Transverse colon (tissue), 4 donors: Measurements from ENCODE around the gene ARL8A. TPM values are rescaled to one million over a fixed set of nuclear protein-coding genes. Genes with fewer than 3 reads are reported as not detected.
"Not testable (repeated sequence)": the region's sequence is repeated elsewhere in the genome, so short reads cannot be mapped to it uniquely, and the experiment has no call there.

Experiments used
- DNase-seq: peaks from one replicate; pipeline ENCODE4 v3.0.0-alpha.2; 2019
- H3K27ac ChIP-seq, 4 donors: fragments of 200-600 bp; sonication (generic); 2 replicates each; pipeline ENCODE4 v1.5.1; 2016 to 2018; ENCODE audit warnings: inconsistent platforms in 4 of 4
- H3K27me3 ChIP-seq: fragments of 200-600 bp; sonication (generic); 2 replicates; pipeline ENCODE4 v1.5.1; 2017; ENCODE audit warnings: inconsistent platforms
- H3K36me3 ChIP-seq, 4 donors: fragments of 200-600 bp; sonication (generic); 2 replicates each; pipeline ENCODE4 v1.5.1; 2017 to 2019; ENCODE audit warnings: inconsistent platforms in 4 of 4
- H3K4me1 ChIP-seq, 4 donors: fragments of 200-600 bp; sonication (generic); 2 replicates each; pipeline ENCODE4 v1.5.1; 2017 to 2020; ENCODE audit warnings: inconsistent platforms in 4 of 4
- H3K4me3 ChIP-seq, 4 donors: fragments of 200-600 bp; sonication (generic); 1 replicate in 1 of 4; 2 replicates in 3 of 4; pipeline versions ENCODE4 v1.5.1 to v1.6.1; 2017 to 2019; ENCODE audit warnings: inconsistent platforms in 4 of 4
- H3K9me3 ChIP-seq, 2 donors: fragments of 200-600 bp; sonication (generic); 2 replicates each; pipeline ENCODE4 v1.5.1; 2017 to 2019; ENCODE audit warnings: inconsistent platforms in 2 of 2
- CTCF ChIP-seq, 5 experiments: fragments of 200-600 bp in 3 of 5; fragments of 450-650 bp in 2 of 5; sonication (generic) in 3 of 5; IDR thresholded peaks; 1 replicate in 2 of 5; 2 replicates in 3 of 5; pipeline ENCODE4 v1.5.1; 2016 to 2017; ENCODE audit warnings: antibody characterized with exemption in 5 of 5, inconsistent platforms in 3 of 5, mild to moderate bottlenecking in 2 of 5, moderate library complexity in 1 of 5
- EP300 ChIP-seq: sonication (generic); formaldehyde crosslinking; IDR thresholded peaks from one replicate; pipeline ENCODE4 v1.6.1; 2017; ENCODE audit warnings: antibody characterized with exemption, low read depth
- POLR2A ChIP-seq: fragments of 450-650 bp; IDR thresholded peaks from one replicate; pipeline ENCODE4 v1.6.1; 2016; ENCODE audit warnings: antibody characterized with exemption, mild to moderate bottlenecking, moderate library complexity
- POLR2AphosphoS5 ChIP-seq, 3 donors: sonication (generic); formaldehyde crosslinking; IDR thresholded peaks; one replicate each; pipeline ENCODE4 v1.6.1; 2016; ENCODE audit warnings: antibody characterized with exemption in 3 of 3
- WGBS, 2 donors: methylation state at CpG; one replicate each; pipeline ENCODE4 v1.1.5; 2018; ENCODE audit warnings: low coverage in 1 of 2; 5-methylcytosine and 5-hydroxymethylcytosine counted together
- in situ Hi-C, 4 donors: fragments of 200-750 bp; cut with MboI; loops; one replicate each; pipeline versions ENCODE4 v1.15.0 to v1.15.1; 2017; ENCODE audit warnings: low sequenced_read_pairs in 3 of 4, low pct_ligation_motif_present in 1 of 4, low pct_unique_long_range_greater_than_20kb in 1 of 4
- intact Hi-C: fragments of 100-400 bp; cut with DNase I; formaldehyde crosslinking; loops from one replicate; pipeline ENCODE4 v1.15.1; 2023; ENCODE audit warnings: low total_unique reads
- total RNA-seq, 4 donors: library from RNA; depleted of rRNA; stranded (reverse); fragments of >200 nt; gene quantifications; one replicate each; pipeline ENCODE4 v1.1.0, GENCODE V29; 2016

Gene ARL8A
- total RNA-seq, 4 donors from 2014 or later, result 9.0 to 27.2 (median 21.6) TPM

- DNase-seq, result no peak
- Histone ChIP-seq H3K36me3 (no peaks in the 10 kb centered on the region), H3K27ac (no peak overlapping the region), H3K4me1 (no peaks in the 10 kb centered on the region), H3K9me3 (no peaks in the 10 kb centered on the region), H3K27me3 (no peaks in the 10 kb centered on the region), H3K4me3 (no peak overlapping the region)
- in situ Hi-C loops, result no loop called here
- intact Hi-C loops, result no loop called here
- 96% methylated on average over 10 of the region's 11 CpGs; no CpG with 5 or more reads in 1 of the 2 donors for WGBS, 2 donors
- TF ChIP-seq EP300 (no peak), POLR2AphosphoS5 (IDR thresholded peaks at IDR 0.05) (no peak), POLR2A (no peak), CTCF (IDR thresholded peaks at IDR 0.05) (no peak)
Observed at GRCh38 chr1:202171292-202172014, 26.9 kb upstream of the ARL8A start.

GRCh38 chr1:202170726-202171125 is 26.2 kb upstream of the ARL8A start:
- in situ Hi-C loops, result no loop called here
- no peak overlapping the region for H3K27ac ChIP-seq
- H3K4me1 ChIP-seq, result no peaks in the 10 kb centered on the region
- DNase-seq, result no peak
- H3K36me3 ChIP-seq, result no peaks in the 10 kb centered on the region
- WGBS, 2 donors, result 72% methylated on average over 6 of the region's 6 CpGs; no CpG with 5 or more reads in 1 of the 2 donors
- H3K27me3 ChIP-seq, result no peaks in the 10 kb centered on the region
- no peak overlapping the region for H3K4me3 ChIP-seq
- no peak for TF ChIP-seq POLR2A
- no peak for TF ChIP-seq POLR2AphosphoS5 (IDR thresholded peaks at IDR 0.05)
- no peak for TF ChIP-seq CTCF (IDR thresholded peaks at IDR 0.05)
- no peak for TF ChIP-seq EP300
- intact Hi-C loops, result no loop called here
- no peaks in the 10 kb centered on the region for H3K9me3 ChIP-seq

GRCh38 chr1:202168861-202169260 is 24.3 kb upstream of the ARL8A start:
- Histone ChIP-seq H3K27me3 (no peaks in the 10 kb centered on the region), H3K9me3 (no peaks in the 10 kb centered on the region), H3K36me3 (no peaks in the 10 kb centered on the region), H3K4me3 (no peak overlapping the region), H3K4me1 (peaks cover 0 to 3% (median 0%) of the 10 kb centered on the region in 4 donors), H3K27ac (no peak overlapping the region)
- WGBS, 2 donors, result 90% methylated on average over 7 of the region's 7 CpGs; no CpG with 5 or more reads in 1 of the 2 donors
- intact Hi-C loops (no loop called here), in situ Hi-C loops (no loop called here)
- TF ChIP-seq CTCF (IDR thresholded peaks at IDR 0.05), result no peak
- TF ChIP-seq EP300, result no peak
- no peak for TF ChIP-seq POLR2A
- no peak for TF ChIP-seq POLR2AphosphoS5 (IDR thresholded peaks at IDR 0.05)
- no peak for DNase-seq

- H3K27ac ChIP-seq, result no peak overlapping the region
- H3K9me3 ChIP-seq, result no peaks in the 10 kb centered on the region
- no peaks in the 10 kb centered on the region for H3K36me3 ChIP-seq
- no peak overlapping the region for H3K4me3 ChIP-seq
- no peak for DNase-seq
- peaks cover 0 to 3% (median 0%) of the 10 kb centered on the region in 4 donors for H3K4me1 ChIP-seq
- intact Hi-C loops (no loop called here), in situ Hi-C loops (no loop called here)
- no peaks in the 10 kb centered on the region for H3K27me3 ChIP-seq
- WGBS, 2 donors, result 57% methylated on average over 10 of the region's 18 CpGs; no CpG with 5 or more reads in 1 of the 2 donors
- TF ChIP-seq POLR2A (no peak), EP300 (no peak), POLR2AphosphoS5 (IDR thresholded peaks at IDR 0.05) (no peak), CTCF (IDR thresholded peaks at IDR 0.05) (no peak)
Observed at GRCh38 chr1:202167708-202168415, 23.3 kb upstream of the ARL8A start.

GRCh38 chr1:202167054-202167453 is 22.5 kb upstream of the ARL8A start:
- intact Hi-C loops, in situ Hi-C loops: not testable (repeated sequence)

More at GRCh38 chr1:202167054-202167453, 22.5 kb upstream of the ARL8A start:
- 88% methylated on average over 8 to 13 of the region's 13 CpGs for WGBS, 2 donors
- DNase-seq, H3K27me3 ChIP-seq, H3K9me3 ChIP-seq, H3K4me3 ChIP-seq, H3K36me3 ChIP-seq, H3K4me1 ChIP-seq, H3K27ac ChIP-seq: not testable (repeated sequence)
